Neuronal stem cell (in vitro differentiated cells): Measurements from ENCODE around the gene NLRP14.
A peak's percentile ranks its signal among the peaks of the same experiment; 100 is the strongest.

Experiments used
- DNase-seq: peaks from one replicate; pipeline ENCODE4 v3.0.0-alpha.2; 2013; ENCODE audit warnings: low spot score
- H2AFZ ChIP-seq: one replicate; pipeline ENCODE4 v1.6.1; 2013; ENCODE audit warnings: mild to moderate bottlenecking, low read length, inconsistent platforms
- H2AK5ac ChIP-seq: 2 replicates; pipeline ENCODE4 v1.6.1; 2013; ENCODE audit warnings: low read depth, mild to moderate bottlenecking, inconsistent platforms, low read length, moderate library complexity, mixed read lengths
- H2BK120ac ChIP-seq: 2 replicates; pipeline ENCODE4 v1.6.1; 2013; ENCODE audit warnings: low read depth, mild to moderate bottlenecking, inconsistent platforms, low read length, moderate library complexity, mixed read lengths
- H2BK12ac ChIP-seq: one replicate; pipeline ENCODE4 v1.6.1; 2013; ENCODE audit warnings: low read length, inconsistent platforms
- H2BK15ac ChIP-seq: 2 replicates; pipeline ENCODE4 v1.6.1; 2013; ENCODE audit warnings: mild to moderate bottlenecking, low read length, inconsistent platforms, mixed read lengths
- H2BK5ac ChIP-seq: one replicate; pipeline ENCODE4 v1.6.1; 2013; ENCODE audit warnings: inconsistent platforms, mild to moderate bottlenecking, low read length, moderate library complexity
- H3K14ac ChIP-seq: one replicate; pipeline ENCODE4 v1.6.1; 2013; ENCODE audit warnings: low read length, inconsistent platforms
- H3K18ac ChIP-seq: 2 replicates; pipeline ENCODE4 v1.6.1; 2013; ENCODE audit warnings: low read length, inconsistent platforms
- H3K23ac ChIP-seq: 2 replicates; pipeline ENCODE4 v1.6.1; 2013; ENCODE audit warnings: low read depth, mild to moderate bottlenecking, mixed read lengths, low read length, inconsistent platforms; ENCODE audit not compliant: poor library complexity
- H3K27ac ChIP-seq: replicated peaks from 3 replicates; pipeline ENCODE4 v1.5.1; 2013; ENCODE audit warnings: low read length, inconsistent platforms
- H3K27me3 ChIP-seq, 3 experiments: 2 replicates each; pipeline ENCODE4 v1.6.1; 2013; ENCODE audit warnings: low read length in 3 of 3, mild to moderate bottlenecking in 2 of 3, inconsistent platforms in 1 of 3, low read depth in 1 of 3, mixed read lengths in 1 of 3, moderate library complexity in 1 of 3; ENCODE audit not compliant: control insufficient read depth in 3 of 3, insufficient read depth in 3 of 3
- H3K36me3 ChIP-seq, 2 donors: replicated peaks in 1 of 2; 2 replicates each; pipeline ENCODE4 v1.6.1; 2013; ENCODE audit warnings: low read length in 2 of 2; ENCODE audit not compliant: control insufficient read depth in 2 of 2, insufficient read depth in 2 of 2
- H3K4ac ChIP-seq: 2 replicates; pipeline ENCODE4 v1.6.1; 2013; ENCODE audit warnings: inconsistent platforms, mild to moderate bottlenecking, low read length, moderate library complexity
- H3K4me1 ChIP-seq, 2 donors: 1 replicate in 1 of 2; 2 replicates in 1 of 2; pipeline ENCODE4 v1.6.1; 2013; ENCODE audit warnings: low read length in 2 of 2, low read depth in 1 of 2; ENCODE audit not compliant: control insufficient read depth in 2 of 2, insufficient read depth in 1 of 2
- H3K4me2 ChIP-seq: one replicate; pipeline ENCODE4 v1.6.1; 2013; ENCODE audit warnings: mild to moderate bottlenecking, low read length, inconsistent platforms; ENCODE audit not compliant: insufficient read depth, poor library complexity, severe bottlenecking
- H3K4me3 ChIP-seq, 2 donors: 2 replicates each; pipeline ENCODE4 v1.5.1; 2013; ENCODE audit warnings: low read length in 2 of 2, mild to moderate bottlenecking in 2 of 2, inconsistent platforms in 1 of 2, moderate library complexity in 1 of 2
- H3K79me1 ChIP-seq: one replicate; pipeline ENCODE4 v1.6.1; 2013; ENCODE audit warnings: low read depth, mild to moderate bottlenecking, inconsistent platforms, low read length, moderate library complexity
- H3K9ac ChIP-seq: one replicate; pipeline ENCODE4 v1.6.1; 2013; ENCODE audit warnings: mild to moderate bottlenecking, low read depth, low read length, inconsistent platforms; ENCODE audit not compliant: poor library complexity
- H3K9me3 ChIP-seq, 2 donors: replicated peaks in 1 of 2; 2 replicates each; pipeline versions ENCODE3 to v1.6.1; 2013; ENCODE audit warnings: low read length in 2 of 2, mild to moderate bottlenecking in 2 of 2, inconsistent platforms in 1 of 2, low read depth in 1 of 2, mixed read lengths in 1 of 2, moderate library complexity in 1 of 2; ENCODE audit not compliant: control insufficient read depth in 2 of 2, insufficient read depth in 1 of 2
- H4K8ac ChIP-seq: one replicate; pipeline ENCODE4 v1.6.1; 2013; ENCODE audit warnings: low read depth, mild to moderate bottlenecking, inconsistent platforms, low read length, moderate library complexity
- H4K91ac ChIP-seq: one replicate; pipeline ENCODE4 v1.6.1; 2013; ENCODE audit warnings: low read length, low read depth, mild to moderate bottlenecking, inconsistent platforms; ENCODE audit not compliant: poor library complexity
- WGBS, 2 donors: extraction: QIAGEN DNeasy Blood & Tissue Kit; methylation state at CpG; one replicate each; pipeline ENCODE4 v1.1.7; 2013; ENCODE audit warnings: missing lambda C conversion rate in 2 of 2, mixed read lengths in 1 of 2; ENCODE audit not compliant: insufficient read length in 2 of 2, insufficient replicate concordance in 1 of 2; ENCODE audit errors: extremely low coverage in 2 of 2; 5-methylcytosine and 5-hydroxymethylcytosine counted together

NLRP14 gene

GRCh38 chr11:7019500-7020182 lies 638 bp upstream of the NLRP14 start:
- H3K4me3 ChIP-seq = peak overlapping the region; percentile 81 to 89

GRCh38 chr11:7021318-7021717 lies 1.0 kb downstream of the NLRP14 start:
- Histone ChIP-seq H4K91ac (no peak overlapping the region), H3K79me1 (no peaks in the 10 kb centered on the region), H2BK5ac (no peak overlapping the region), H3K18ac (no peak overlapping the region), H2BK15ac (no peak overlapping the region), H3K9me3 (peaks cover 0 to 3% of the 10 kb centered on the region in 2 donors), H2AK5ac (no peak overlapping the region), H3K9ac (no peak overlapping the region), H3K4ac (no peak overlapping the region), H3K27me3 (peaks cover 0 to 2% (median 0%) of the 10 kb centered on the region in 3 experiments), H3K4me2 (no peak overlapping the region), H3K23ac (no peak overlapping the region), H2BK12ac (no peak overlapping the region), H3K36me3 (no peaks in the 10 kb centered on the region), H2BK120ac (no peak overlapping the region), H3K4me3 (no peak overlapping the region), H4K8ac (no peak overlapping the region), H2AFZ (no peak overlapping the region), H3K27ac (no peak overlapping the region), H3K14ac (no peak overlapping the region), H3K4me1 (peaks cover 4 to 5% of the 10 kb centered on the region in 2 donors)
- WGBS, 2 donors = no CpG with 5 or more reads among the region's 5 CpGs
- DNase-seq = no peak

More at GRCh38 chr11:7019500-7020182, 638 bp upstream of the NLRP14 start:
- no peak for DNase-seq
- no peaks in the 10 kb centered on the region for H3K36me3 ChIP-seq
- no peak overlapping the region for H3K14ac ChIP-seq
- no peak overlapping the region for H4K8ac ChIP-seq
- H3K4me2 ChIP-seq = peak overlapping the region; percentile 66
- no peak overlapping the region for H2BK5ac ChIP-seq
- H2AFZ ChIP-seq = peak overlapping the region; percentile 93
- no peak overlapping the region for H2BK120ac ChIP-seq
- peaks cover 0 to 2% (median 0%) of the 10 kb centered on the region in 3 experiments for H3K27me3 ChIP-seq
- no peak overlapping the region for H2AK5ac ChIP-seq
- WGBS, 2 donors = no CpG with 5 or more reads among the region's 26 CpGs
- peaks cover 0 to 3% of the 10 kb centered on the region in 2 donors for H3K9me3 ChIP-seq
- H3K4me1 ChIP-seq = peaks cover 4 to 5% of the 10 kb centered on the region in 2 donors
- peak overlapping the region; percentile 71 for H3K9ac ChIP-seq
- H2BK12ac ChIP-seq = no peak overlapping the region
- no peak overlapping the region for H3K23ac ChIP-seq
- peak overlapping the region; percentile 29 for H3K18ac ChIP-seq
- H3K79me1 ChIP-seq = no peaks in the 10 kb centered on the region
- H3K27ac ChIP-seq = peak overlapping the region; percentile 42
- no peak overlapping the region for H3K4ac ChIP-seq
- H2BK15ac ChIP-seq = peak overlapping the region; percentile 29
- H4K91ac ChIP-seq = no peak overlapping the region

GRCh38 chr11:7028141-7028540 lies 7.9 kb downstream of the NLRP14 start:
- Histone ChIP-seq H2BK12ac (no peak overlapping the region), H3K23ac (no peak overlapping the region), H3K4me1 (no peaks in the 10 kb centered on the region), H2BK15ac (no peak overlapping the region), H2AK5ac (no peak overlapping the region), H2BK5ac (no peak overlapping the region), H3K14ac (no peak overlapping the region), H3K79me1 (no peaks in the 10 kb centered on the region), H3K9me3 (peaks cover 0 to 3% of the 10 kb centered on the region in 2 donors), H3K18ac (no peak overlapping the region), H3K36me3 (no peaks in the 10 kb centered on the region), H3K27ac (no peak overlapping the region), H4K8ac (no peak overlapping the region), H4K91ac (no peak overlapping the region), H2AFZ (no peak overlapping the region), H2BK120ac (no peak overlapping the region), H3K4me3 (no peak overlapping the region), H3K9ac (no peak overlapping the region), H3K27me3 (no peaks in the 10 kb centered on the region), H3K4ac (no peak overlapping the region), H3K4me2 (no peak overlapping the region)
- WGBS, 2 donors = no CpG with 5 or more reads among the region's 3 CpGs
- DNase-seq = no peak

- Histone ChIP-seq H3K4me3 (no peak overlapping the region), H2BK12ac (no peak overlapping the region), H2BK5ac (no peak overlapping the region), H2AK5ac (no peak overlapping the region), H3K9ac (no peak overlapping the region), H3K27me3 (no peaks in the 10 kb centered on the region), H2AFZ (peak overlapping the region; percentile 11), H3K4me2 (no peak overlapping the region), H3K9me3 (no peaks in the 10 kb centered on the region), H2BK120ac (no peak overlapping the region), H4K91ac (no peak overlapping the region), H3K79me1 (no peaks in the 10 kb centered on the region), H3K4me1 (no peaks in the 10 kb centered on the region), H3K14ac (no peak overlapping the region), H3K23ac (no peak overlapping the region), H3K18ac (no peak overlapping the region), H3K4ac (no peak overlapping the region), H2BK15ac (no peak overlapping the region), H3K27ac (no peak overlapping the region), H4K8ac (no peak overlapping the region), H3K36me3 (no peaks in the 10 kb centered on the region)
- no peak for DNase-seq
- no CpG with 5 or more reads among the region's 16 CpGs for WGBS, 2 donors
Observed at GRCh38 chr11:7030836-7031235, 10.6 kb downstream of the NLRP14 start.
